Hepatocyte (in vitro differentiated cells): ENCODE data around the gene KCNMA1.

ENCODE experiments used
- CTCF ChIP-seq: fragments of 200-600 bp; sonication (generic); IDR thresholded peaks from 2 replicates; pipeline ENCODE4 v1.5.1; 2016; ENCODE audit warnings: antibody characterized with exemption, mild to moderate bottlenecking; ENCODE audit not compliant: poor library complexity
- EZH2 ChIP-seq: fragments of 200-600 bp; sonication (generic); IDR thresholded peaks from 2 replicates; pipeline ENCODE4 v1.6.1; 2016; ENCODE audit warnings: antibody characterized with exemption, mild to moderate bottlenecking, borderline replicate concordance

- TF ChIP-seq CTCF = no peak
- TF ChIP-seq EZH2 = no peak
Measured at GRCh38 chr10:77625379-77625778, 12.2 kb downstream of the KCNMA1 start.
